ENCODE measurements around the gene CLPTM1L.
A peak's percentile ranks its signal among the peaks of the same experiment; 100 is the strongest.

- TF ChIP-seq CTCF (tag by site-specific recombination; IDR thresholded peaks at IDR 0.05) (no peak), PRDM1 (tag by site-specific recombination; IDR thresholded peaks at IDR 0.05) (no peak), PATZ1 (tag by site-specific recombination; IDR thresholded peaks at IDR 0.05) (no peak), ZBTB20 (tag by site-specific recombination; IDR thresholded peaks at IDR 0.05) (no peak), REST (tag by site-specific recombination; IDR thresholded peaks at IDR 0.05) (no peak), ZNF138 (tag by site-specific recombination; IDR thresholded peaks at IDR 0.05; ENCODE audit: borderline replicate concordance) (no peak), ZNF792 (tag by site-specific recombination; IDR thresholded peaks at IDR 0.05) (no peak), YY1 (tag by site-specific recombination; IDR thresholded peaks at IDR 0.05) (no peak), ZSCAN4 (tag by site-specific recombination; IDR thresholded peaks at IDR 0.05) (no peak), TCF7L2 (IDR thresholded peaks at IDR 0.05; ENCODE audit: borderline replicate concordance, low read depth, low read length) (no peak), ZNF639 (tag by site-specific recombination; IDR thresholded peaks at IDR 0.05) (no peak), ZNF76 (tag by site-specific recombination; IDR thresholded peaks at IDR 0.05; ENCODE audit: borderline replicate concordance, low read depth) (no peak), PRDM10 (tag by site-specific recombination; IDR thresholded peaks at IDR 0.05) (0 out of 2 replicates have a peak, but pooled peaks have one; percentile 70), ZBTB26 (tag by site-specific recombination; optimal IDR thresholded peaks at IDR 0.05) (no peak)
These were observed 28.1 kb downstream of the CLPTM1L start for GRCh38 chr5:1316588-1317340.

Data from HEK293 (cell line).